Testis (tissue), 2 donors: ENCODE results near the gene KCNJ10.
"Not testable (repeated sequence)": the region's sequence is repeated elsewhere in the genome, so short reads cannot be mapped to it uniquely, and the experiment has no call there.

Experiments
- CTCF ChIP-seq, 3 experiments: fragments of 450-650 bp in 2 of 3; fragments of 200-600 bp in 1 of 3; sonication (generic) in 1 of 3; IDR thresholded peaks; one replicate each; pipeline ENCODE4 v1.5.1; 2016 to 2019; ENCODE audit warnings: antibody characterized with exemption in 3 of 3, mild to moderate bottlenecking in 2 of 3, moderate library complexity in 1 of 3
- POLR2A ChIP-seq: fragments of 450-650 bp; IDR thresholded peaks from one replicate; pipeline ENCODE4 v1.6.1; 2017; ENCODE audit warnings: antibody characterized with exemption, mild to moderate bottlenecking, moderate library complexity

DNA sequence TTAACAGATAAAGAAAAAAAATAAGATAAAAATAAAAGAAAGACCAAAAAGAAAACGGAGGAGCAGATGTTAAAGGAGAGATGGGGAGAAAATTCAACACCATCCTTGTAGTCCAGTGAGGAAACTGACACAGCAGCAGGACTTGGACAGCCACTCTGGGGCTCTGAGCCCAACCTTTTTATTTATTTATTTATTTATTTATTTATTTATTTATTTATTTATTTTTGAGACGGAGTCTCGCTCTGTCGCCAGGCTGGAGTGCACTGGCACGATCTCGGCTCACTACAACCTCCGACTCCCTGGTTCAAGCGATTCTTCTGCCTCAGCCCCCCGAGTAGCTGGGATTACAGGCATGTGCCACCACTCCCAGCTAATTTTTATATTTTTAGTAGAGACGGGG lies 41.5 kb upstream of the KCNJ10 start:
- TF ChIP-seq POLR2A; CTCF (IDR thresholded peaks at IDR 0.05): not testable (repeated sequence)
